ENCODE measurements around the gene TLL2.

The TLL2 gene

DNA sequence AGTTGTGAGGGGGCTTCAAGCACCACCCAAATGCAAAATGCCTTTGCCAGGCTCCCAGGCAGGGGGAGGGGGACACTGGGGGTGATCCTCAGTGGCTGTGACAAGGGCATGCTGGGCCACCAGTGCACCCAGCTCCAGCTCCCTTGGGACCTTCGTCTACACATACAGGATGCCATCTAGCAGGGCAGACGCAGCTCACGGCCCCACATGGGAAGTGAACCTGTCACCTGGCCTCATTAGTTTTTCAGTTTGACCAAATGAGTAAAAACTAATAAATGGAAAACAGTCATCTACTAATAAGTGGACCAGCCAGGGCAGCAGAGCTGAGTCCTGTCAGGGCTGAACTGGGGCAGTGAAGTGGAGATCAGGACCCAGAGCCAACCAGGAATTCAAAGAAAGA lies 50.2 kb downstream of the TLL2 start:
- no peak for DNase-seq (ENCODE audit: low spot score)

- no peak for DNase-seq (ENCODE audit: low spot score)
Measured at GRCh38 chr10:96462606-96463151, 51.0 kb downstream of the TLL2 start.

- DNase-seq (ENCODE audit: low spot score): no peak
Measured at GRCh38 chr10:96460316-96460715, 53.4 kb downstream of the TLL2 start.

GRCh38 chr10:96457341-96457740 lies 56.4 kb downstream of the TLL2 start:
- DNase-seq (ENCODE audit: low spot score): no peak

GRCh38 chr10:96456296-96456840 lies 57.4 kb downstream of the TLL2 start:
- DNase-seq (ENCODE audit: low spot score): no peak

DNA sequence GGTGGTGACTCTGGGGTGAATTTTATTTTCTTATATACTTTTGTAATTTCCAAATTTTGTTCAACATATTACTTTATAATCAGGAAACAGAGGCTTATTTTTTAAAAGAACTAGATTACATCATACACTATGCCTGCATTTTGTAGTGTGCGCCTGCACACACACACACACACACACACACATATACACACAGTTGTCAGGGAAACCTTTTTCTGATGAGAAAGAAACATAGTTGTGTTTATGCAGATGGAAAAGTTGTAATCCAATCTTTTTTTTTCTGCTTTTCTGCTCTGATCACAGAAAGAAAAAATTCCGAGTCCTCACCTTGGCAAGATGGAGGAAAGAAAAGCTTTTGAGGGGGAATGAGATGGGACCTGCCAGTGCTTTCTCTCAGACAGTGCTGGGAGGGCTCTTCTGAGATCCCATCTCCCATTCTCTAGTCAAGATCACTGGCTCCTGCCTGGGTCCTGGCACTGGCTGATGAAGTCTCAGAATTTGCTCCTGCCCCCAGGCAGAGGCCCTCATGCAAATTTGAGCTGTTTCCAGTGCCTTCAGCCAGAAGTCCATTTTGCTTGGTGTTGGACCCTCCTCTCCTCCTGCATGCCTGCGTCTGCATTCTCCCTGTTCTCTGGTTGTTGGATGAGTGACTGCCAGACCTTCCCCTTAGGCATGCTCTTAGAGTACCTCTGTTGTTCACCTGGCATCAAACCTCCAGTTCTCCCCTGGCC lies 59.7 kb downstream of the TLL2 start:
- no peak for DNase-seq (ENCODE audit: low spot score)

DNA sequence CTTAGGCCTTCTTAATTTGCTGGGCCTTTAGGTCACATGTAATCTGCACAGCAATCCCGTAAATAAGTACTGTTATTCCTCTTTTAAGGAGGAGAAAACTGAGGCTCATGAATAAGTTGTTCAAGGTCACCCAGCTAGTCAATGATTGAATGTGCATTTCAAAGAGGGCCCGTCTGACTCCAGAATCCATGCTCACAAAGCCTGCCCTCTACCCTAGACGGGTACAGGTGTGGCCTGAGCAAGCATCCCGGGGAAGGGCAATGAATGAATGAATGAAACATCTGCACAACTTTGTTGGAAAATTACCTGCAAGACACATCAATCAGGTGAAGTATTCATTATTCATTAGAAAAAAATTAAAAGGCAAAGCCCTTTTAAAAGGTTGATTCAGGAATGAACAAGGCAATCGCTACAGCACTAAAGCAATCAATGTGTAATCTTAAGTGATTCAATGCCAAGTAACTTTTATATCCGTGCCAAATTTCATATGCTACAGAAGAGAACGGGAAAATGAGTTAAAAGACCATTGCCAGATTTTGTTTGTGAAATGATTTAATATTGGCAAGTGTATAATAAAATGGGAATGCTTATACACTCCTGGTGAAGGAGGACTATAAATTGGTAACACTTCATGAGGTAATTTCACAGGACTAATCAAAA lies 61.1 kb downstream of the TLL2 start:
- no peak for DNase-seq (ENCODE audit: low spot score)

- DNase-seq (ENCODE audit: low spot score): no peak
Measured at GRCh38 chr10:96450529-96451207, 63.1 kb downstream of the TLL2 start.

DNA sequence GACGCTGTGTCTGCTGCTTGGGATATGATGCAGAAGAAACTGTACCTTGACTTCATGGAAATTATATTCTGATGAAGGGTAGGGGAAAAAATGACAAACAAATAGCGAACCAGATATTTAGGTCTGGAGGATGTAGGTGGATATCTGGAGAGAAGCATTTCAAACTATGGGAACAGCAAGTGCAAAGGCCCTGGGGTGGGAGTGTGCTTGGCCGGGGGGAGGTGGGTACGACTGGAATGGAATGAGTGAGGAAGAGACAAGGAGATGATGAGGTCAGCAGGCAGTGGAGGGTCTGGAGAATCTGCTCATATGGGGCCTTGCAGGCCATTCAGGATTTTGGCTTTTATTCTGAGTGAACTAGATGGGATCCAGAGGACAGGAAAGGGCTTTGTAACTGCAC lies 65.2 kb downstream of the TLL2 start:
- no peak for DNase-seq (ENCODE audit: low spot score)

DNA sequence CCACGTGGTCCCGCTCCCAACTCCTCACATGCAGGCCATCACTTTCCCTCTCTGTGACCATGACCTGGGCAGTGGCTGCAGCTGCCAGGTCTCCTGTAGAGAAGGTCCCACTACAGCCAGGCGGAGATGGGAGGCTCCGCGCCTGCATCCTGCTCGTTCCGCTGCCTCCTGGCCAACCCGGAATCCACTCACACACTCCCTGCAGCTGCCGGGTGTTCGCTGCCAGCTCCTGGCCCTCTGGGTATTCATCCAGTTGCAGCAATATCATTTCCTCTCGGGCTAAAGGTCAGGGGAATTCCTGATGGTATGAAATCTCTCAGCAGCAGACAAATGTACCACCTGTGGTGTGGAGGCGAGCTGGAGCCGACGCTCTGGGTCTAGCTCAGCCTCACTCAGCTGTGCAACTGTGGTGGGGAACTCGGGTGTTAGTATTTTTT lies 65.7 kb downstream of the TLL2 start:
- DNase-seq (ENCODE audit: low spot score): no peak

DNA sequence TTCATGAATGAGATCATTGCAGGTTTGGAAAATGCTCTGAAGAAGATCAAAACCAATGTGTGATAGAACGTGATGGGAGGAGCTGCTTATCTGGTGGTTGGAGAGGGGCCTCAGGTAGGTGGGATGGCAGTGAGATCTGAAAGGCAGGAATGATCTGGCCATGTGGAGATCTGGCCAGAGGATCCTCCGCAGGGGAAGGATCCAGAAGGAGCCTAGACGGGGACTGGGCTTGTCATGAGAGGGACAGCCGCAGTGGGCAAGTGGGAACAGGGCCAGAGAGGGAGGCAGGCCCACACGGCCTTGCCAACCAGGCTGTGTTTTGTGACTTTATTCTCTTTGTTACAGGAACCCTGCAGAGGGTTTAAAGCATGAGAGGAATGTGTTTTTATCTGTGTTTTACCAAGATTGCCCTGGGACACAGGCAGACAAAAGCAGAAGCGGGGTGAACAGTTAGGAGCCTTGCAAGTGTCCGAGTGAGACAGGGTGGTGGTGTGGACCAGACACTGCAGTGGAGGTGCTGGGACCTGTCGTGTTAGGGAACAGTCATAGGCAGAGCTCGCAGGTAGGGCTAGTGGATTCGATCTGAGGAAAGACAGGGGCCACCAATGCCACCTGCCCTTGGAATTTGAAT lies 66.6 kb downstream of the TLL2 start:
- no peak for DNase-seq (ENCODE audit: low spot score)

DNA sequence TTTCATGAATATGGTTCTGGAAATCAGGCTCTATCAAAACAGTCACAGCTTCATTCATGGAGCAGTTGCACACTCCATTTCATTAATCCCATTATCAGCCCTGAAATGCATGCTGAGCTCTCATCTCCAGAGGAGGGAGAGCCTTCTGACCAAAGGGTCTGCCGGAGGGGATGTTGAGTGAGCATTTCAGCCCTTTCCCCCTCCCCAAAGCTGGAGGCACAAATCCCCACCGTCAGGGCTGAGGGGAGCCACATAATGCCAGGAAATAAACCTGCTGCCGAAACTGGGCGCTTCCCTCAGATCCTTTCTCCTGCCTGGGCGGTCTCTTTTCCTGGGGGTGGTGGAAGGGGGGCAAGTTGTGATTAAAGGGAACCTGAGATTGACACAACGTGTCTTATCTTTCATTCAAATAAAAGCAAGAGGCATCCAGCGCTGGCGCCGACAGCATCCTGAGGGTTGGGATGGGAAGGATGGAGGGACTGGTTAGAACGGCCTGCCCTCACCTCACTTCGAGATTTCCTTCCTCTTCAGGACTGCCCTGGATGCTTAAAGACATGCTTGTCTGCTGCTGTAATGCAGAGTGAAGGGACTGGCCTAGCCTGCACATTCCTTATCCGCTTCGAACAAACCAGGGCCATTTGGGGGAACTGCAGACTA lies 71.6 kb downstream of the TLL2 start:
- DNase-seq (ENCODE audit: low spot score): no peak

DNA sequence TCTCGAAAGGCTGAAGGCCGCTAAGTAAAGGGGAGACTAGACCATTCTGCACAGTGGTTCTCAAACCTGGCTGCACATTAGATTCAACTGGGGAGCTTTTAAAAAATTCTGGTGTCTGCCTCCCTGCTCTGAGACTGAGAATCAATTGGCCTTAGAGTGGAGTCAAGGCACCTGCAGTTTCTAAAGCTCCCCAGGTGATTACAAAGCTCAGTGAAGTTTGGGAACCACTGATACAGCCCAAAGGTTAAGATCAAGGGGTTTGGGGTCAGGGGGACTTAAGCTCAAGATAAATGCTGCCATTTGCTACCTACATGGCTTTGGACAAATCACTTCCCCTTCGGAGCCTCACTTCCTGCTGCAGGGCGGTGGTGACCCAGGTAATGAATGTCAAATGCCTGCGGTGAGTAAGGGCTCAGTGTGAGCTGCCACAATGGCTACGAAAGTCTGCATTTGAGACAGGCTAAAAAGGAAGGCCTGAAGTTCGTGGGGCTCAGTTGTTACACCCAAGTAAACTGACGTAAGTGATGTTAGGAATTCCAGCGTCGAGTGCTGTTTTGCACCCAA lies 72.3 kb downstream of the TLL2 start:
- DNase-seq (ENCODE audit: low spot score): no peak

DNA sequence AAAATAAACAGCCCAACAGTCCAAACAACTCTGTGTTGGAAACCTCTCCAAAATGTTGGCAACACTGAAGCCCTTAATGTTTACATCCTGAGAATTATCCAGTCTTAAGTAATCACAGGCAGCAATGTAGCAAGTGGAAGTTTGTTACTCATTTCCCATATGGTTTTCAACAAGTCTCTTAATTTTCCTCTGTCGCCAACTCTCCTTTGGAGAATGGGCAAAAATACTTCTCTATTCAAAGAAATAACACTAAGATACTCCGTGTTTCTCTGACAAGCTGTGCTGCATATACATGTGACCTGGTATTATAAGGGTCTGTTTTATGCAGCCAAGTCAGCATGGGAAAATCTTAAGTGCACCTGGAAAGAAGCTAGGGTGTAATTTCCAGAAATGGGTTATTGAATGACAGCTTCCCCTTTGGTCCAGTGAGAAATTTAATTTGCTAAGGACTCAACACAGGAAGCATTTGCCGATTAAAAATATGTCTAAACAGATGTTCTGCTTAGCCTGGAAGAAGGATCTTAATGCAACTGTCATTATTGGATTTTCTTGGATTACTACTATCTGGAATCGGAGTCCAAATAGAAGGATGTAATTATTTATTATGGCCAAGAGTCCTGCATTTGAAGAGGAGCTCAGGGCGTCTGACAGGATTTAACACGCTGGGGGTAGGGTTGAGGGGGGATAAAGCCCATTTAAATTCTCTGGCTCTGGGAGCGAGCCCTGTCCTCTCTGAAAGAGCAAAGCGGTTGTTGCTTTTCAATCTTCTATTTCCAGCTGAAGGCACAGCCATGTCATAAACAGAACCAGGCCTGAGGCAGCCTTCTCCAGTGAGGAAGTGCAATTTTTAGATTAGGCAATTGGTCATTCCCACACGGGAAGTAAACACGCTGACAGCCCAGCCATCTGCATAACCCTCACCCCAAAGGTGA lies 73.1 kb downstream of the TLL2 start:
- DNase-seq (ENCODE audit: low spot score): no peak

GRCh38 chr10:96439725-96440124 lies 74.0 kb downstream of the TLL2 start:
- DNase-seq (ENCODE audit: low spot score): no peak

DNA sequence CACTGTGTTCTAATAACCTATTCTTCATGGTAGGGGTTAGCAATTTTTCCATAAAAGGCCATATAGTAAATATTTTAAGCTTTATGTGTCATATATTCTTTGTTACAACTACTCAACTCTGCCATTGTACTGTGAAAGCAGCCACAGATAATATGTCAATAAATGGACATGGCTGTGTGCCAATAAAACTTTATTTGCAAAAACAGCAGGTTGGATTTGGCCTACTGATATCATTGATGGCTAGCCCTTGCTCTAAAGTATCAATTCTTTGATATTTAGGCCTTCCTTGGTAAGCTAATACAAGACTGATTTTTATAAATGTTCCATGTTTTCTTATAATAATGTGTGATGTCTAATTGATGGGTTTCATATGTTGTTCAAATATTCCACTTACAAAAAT lies 77.7 kb downstream of the TLL2 start:
- no peak for DNase-seq (ENCODE audit: low spot score)

GRCh38 chr10:96431211-96431970 lies 82.3 kb downstream of the TLL2 start:
- no peak for DNase-seq (ENCODE audit: low spot score)

- DNase-seq (ENCODE audit: low spot score): no peak
Measured at GRCh38 chr10:96427291-96427690, 86.4 kb downstream of the TLL2 start.

GRCh38 chr10:96422525-96422924 lies 91.2 kb downstream of the TLL2 start:
- no peak for DNase-seq (ENCODE audit: low spot score)
